ENCODE data around the gene PRELID1. TPM values are rescaled to one million over a fixed set of nuclear protein-coding genes. Genes with fewer than 3 reads are reported as not detected.
"Not testable (repeated sequence)": the region's sequence is repeated elsewhere in the genome, so short reads cannot be mapped to it uniquely, and the experiment has no call there.

Gene PRELID1
- total RNA-seq, 1 experiment from 2014 or later = 194 TPM

DNA sequence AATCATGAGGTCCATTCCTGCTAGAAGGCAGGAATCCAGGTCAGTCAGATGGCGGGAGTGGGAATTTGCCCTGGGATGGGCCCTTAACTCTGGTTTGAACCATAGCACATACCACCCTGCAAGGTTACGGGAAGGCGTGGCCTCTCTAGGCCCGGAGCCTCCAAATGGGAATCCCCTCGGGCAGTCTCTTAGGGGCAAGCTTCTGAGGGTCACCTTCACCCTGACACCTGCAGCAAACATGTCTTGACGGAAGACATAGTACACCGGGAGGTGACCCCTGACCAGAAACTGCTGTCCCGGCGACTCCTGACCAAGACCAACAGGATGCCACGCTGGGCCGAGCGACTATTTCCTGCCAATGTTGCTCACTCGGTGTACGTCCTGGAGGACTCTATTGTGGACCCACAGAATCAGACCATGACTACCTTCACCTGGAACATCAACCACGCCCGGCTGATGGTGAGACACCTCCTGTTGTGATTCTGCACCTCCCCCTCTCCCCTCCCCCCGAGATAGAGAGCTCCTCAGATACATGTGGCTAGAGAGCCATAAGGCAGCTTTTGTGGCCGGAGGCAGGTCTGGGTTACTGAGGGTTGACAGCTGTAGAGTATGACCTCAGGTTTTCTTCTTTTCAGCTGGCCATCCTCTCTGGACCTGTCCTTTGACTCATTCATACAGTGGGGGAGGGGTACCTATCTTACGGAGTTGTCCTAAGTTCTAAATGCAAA is 957 bp downstream of the PRELID1 start:
- peak overlapping the region; percentile 87 for H3K27ac ChIP-seq (ENCODE audit: low read depth, low read length, poor library complexity, severe bottlenecking)
- peaks cover 11% of the 10 kb centered on the region for H3K4me1 ChIP-seq (ENCODE audit: insufficient read depth, low read length, poor library complexity, severe bottlenecking)
- no peak for TF ChIP-seq EZH2 (IDR thresholded peaks at IDR 0.05; ENCODE audit: borderline replicate concordance, low read depth, low read length, poor library complexity, severe bottlenecking)
- TF ChIP-seq, protein P1, sequence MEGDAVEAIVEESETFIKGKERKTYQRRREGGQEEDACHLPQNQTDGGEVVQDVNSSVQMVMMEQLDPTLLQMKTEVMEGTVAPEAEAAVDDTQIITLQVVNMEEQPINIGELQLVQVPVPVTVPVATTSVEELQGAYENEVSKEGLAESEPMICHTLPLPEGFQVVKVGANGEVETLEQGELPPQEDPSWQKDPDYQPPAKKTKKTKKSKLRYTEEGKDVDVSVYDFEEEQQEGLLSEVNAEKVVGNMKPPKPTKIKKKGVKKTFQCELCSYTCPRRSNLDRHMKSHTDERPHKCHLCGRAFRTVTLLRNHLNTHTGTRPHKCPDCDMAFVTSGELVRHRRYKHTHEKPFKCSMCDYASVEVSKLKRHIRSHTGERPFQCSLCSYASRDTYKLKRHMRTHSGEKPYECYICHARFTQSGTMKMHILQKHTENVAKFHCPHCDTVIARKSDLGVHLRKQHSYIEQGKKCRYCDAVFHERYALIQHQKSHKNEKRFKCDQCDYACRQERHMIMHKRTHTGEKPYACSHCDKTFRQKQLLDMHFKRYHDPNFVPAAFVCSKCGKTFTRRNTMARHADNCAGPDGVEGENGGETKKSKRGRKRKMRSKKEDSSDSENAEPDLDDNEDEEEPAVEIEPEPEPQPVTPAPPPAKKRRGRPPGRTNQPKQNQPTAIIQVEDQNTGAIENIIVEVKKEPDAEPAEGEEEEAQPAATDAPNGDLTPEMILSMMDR (conservative IDR thresholded peaks at IDR 0.05; ENCODE audit: low read depth, low read length) = no peak
- BruUV-seq (replicated peaks) = no TSS peak
- peaks cover 32% of the 10 kb centered on the region for H3K36me3 ChIP-seq (ENCODE audit: insufficient read depth, low read length, poor library complexity, severe bottlenecking)
- intact Hi-C loops (cut with micrococcal nuclease; ENCODE audit: unreplicated experiment) = loop anchor here (2.0 kb wide), 1 partner anchor 150 kb away; no protein-coding TSS in a partner anchor
- no peaks in the 10 kb centered on the region for H3K27me3 ChIP-seq (replicated peaks; ENCODE audit: insufficient read depth, low read depth, low read length, poor library complexity)
- no peak for DNase-seq (ENCODE audit: low spot score)
- ChIA-PET POLR2A (ENCODE audit: low non-redundant PET) (no interaction called here), CTCF (interaction anchor here (0.6 kb wide), 1 partner anchor 128 kb away, joined by 4 read pairs; no protein-coding TSS in a partner anchor)
- H3K4me3 ChIP-seq (ENCODE audit: low read depth, low read length, poor library complexity, severe bottlenecking) = peak overlapping the region; percentile 88
- no peaks in the 10 kb centered on the region for H3K9me3 ChIP-seq (ENCODE audit: low read depth, low read length, poor library complexity, severe bottlenecking)

DNA sequence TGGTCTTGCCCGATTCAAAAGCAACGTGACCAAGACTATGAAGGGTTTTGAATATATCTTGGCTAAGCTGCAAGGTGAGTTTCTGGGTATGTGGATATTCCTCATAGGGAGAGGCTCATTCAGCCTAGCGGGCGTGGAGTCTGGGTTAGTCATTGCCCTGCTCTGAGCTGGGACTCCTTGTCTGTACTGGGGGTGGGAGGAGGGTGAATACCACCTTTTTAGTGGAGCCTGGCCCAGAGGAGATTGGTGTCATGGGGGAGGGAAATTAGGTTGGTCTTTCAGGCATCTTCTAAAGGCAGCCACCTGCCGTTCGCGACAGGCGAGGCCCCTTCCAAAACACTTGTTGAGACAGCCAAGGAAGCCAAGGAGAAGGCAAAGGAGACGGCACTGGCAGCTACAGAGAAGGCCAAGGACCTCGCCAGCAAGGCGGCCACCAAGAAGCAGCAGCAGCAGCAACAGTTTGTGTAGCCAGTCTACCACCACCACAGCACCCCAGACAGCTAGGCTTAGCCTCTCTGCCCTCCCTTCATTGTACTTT is 2.6 kb downstream of the PRELID1 start:
- CTCF ChIA-PET; intact Hi-C loops (cut with micrococcal nuclease; ENCODE audit: unreplicated experiment); H3K4me3 ChIP-seq (ENCODE audit: low read depth, low read length, poor library complexity, severe bottlenecking); H3K27ac ChIP-seq (ENCODE audit: low read depth, low read length, poor library complexity, severe bottlenecking); POLR2A ChIA-PET (ENCODE audit: low non-redundant PET); H3K9me3 ChIP-seq (ENCODE audit: low read depth, low read length, poor library complexity, severe bottlenecking); BruUV-seq (replicated peaks); H3K27me3 ChIP-seq (replicated peaks; ENCODE audit: insufficient read depth, low read depth, low read length, poor library complexity); DNase-seq (ENCODE audit: low spot score): not testable (repeated sequence)
- Histone ChIP-seq H3K4me1 (ENCODE audit: insufficient read depth, low read length, poor library complexity, severe bottlenecking) (peaks cover 15% of the 10 kb centered on the region), H3K36me3 (ENCODE audit: insufficient read depth, low read length, poor library complexity, severe bottlenecking) (peaks cover 32% of the 10 kb centered on the region)

DNA sequence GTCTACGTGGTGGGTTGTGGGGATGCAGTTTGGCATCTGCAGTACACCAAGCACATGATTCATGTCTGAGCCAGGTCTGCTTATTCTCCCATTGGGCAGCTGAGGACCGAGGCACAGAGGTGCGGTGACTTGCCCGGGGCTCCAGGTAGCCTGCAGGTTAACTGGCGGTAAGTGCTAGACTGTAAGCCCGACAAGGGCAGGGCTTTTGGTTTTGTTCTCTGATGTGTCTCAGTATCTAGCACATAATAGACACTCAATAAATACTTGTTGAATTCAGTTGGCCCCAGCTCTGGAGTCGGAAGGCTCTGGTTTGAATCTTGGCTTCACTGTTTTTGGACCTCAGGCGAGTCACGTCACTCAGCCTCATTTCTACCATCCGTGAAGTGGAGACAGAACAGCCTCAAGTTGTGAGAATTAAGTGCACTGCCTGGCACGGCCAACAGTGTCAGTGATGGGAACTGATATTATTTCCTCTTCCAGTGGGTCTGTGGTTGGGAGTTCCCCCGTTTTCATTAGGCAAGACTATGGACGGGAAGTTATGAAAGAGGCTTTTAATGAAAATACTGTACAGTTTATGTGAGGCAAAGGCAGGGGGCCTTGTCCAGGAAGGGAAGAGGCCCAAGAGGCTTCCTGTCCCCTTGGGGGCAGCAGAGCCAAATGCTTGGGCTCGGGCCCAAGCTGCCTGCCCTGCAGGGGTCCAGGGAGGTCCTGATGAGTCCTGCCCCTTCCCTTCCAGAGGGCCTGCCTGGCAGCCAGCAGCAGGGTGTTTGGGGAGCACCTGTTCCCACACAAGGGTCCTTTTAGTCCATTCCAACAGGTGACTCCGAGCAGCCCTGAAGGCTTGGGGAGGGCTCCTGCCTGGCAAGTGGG is 3.3 kb downstream of the PRELID1 start:
- Histone ChIP-seq H3K27ac (ENCODE audit: low read depth, low read length, poor library complexity, severe bottlenecking) (peak overlapping the region; percentile 14), H3K9me3 (ENCODE audit: low read depth, low read length, poor library complexity, severe bottlenecking) (no peaks in the 10 kb centered on the region), H3K4me3 (ENCODE audit: low read depth, low read length, poor library complexity, severe bottlenecking) (no peak overlapping the region), H3K36me3 (ENCODE audit: insufficient read depth, low read length, poor library complexity, severe bottlenecking) (peaks cover 28% of the 10 kb centered on the region), H3K27me3 (replicated peaks; ENCODE audit: insufficient read depth, low read depth, low read length, poor library complexity) (no peaks in the 10 kb centered on the region), H3K4me1 (ENCODE audit: insufficient read depth, low read length, poor library complexity, severe bottlenecking) (peaks cover 15% of the 10 kb centered on the region)
- BruUV-seq (replicated peaks) = no TSS peak
- DNase-seq (ENCODE audit: low spot score) = no peak
- no peak for TF ChIP-seq EZH2 (IDR thresholded peaks at IDR 0.05; ENCODE audit: borderline replicate concordance, low read depth, low read length, poor library complexity, severe bottlenecking)
- TF ChIP-seq, protein P1 (conservative IDR thresholded peaks at IDR 0.05; ENCODE audit: low read depth, low read length) = no peak
- ChIA-PET POLR2A (ENCODE audit: low non-redundant PET) (no interaction called here), CTCF (interaction anchor here (0.6 kb wide), 1 partner anchor 176 kb away, joined by 5 read pairs; no protein-coding TSS in a partner anchor)
- intact Hi-C loops (cut with micrococcal nuclease; ENCODE audit: unreplicated experiment) = no loop called here
